ENCODE data around the gene TRIM13.

GRCh38 chr13:49996951-49997895 is at the start of gene TRIM13:
- TF ChIP-seq, protein P1, sequence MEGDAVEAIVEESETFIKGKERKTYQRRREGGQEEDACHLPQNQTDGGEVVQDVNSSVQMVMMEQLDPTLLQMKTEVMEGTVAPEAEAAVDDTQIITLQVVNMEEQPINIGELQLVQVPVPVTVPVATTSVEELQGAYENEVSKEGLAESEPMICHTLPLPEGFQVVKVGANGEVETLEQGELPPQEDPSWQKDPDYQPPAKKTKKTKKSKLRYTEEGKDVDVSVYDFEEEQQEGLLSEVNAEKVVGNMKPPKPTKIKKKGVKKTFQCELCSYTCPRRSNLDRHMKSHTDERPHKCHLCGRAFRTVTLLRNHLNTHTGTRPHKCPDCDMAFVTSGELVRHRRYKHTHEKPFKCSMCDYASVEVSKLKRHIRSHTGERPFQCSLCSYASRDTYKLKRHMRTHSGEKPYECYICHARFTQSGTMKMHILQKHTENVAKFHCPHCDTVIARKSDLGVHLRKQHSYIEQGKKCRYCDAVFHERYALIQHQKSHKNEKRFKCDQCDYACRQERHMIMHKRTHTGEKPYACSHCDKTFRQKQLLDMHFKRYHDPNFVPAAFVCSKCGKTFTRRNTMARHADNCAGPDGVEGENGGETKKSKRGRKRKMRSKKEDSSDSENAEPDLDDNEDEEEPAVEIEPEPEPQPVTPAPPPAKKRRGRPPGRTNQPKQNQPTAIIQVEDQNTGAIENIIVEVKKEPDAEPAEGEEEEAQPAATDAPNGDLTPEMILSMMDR (conservative IDR thresholded peaks at IDR 0.05), result peak; percentile 78
- no peak for TF ChIP-seq EZH2 (IDR thresholded peaks at IDR 0.05; ENCODE audit: low read depth)

All from PC-9 (cell line).